Brain pericyte (primary cell): ENCODE data around the gene SLC6A3.

Source experiments
- DNase-seq: peaks from one replicate; pipeline ENCODE4 v3.0.0-alpha.2; 2012; ENCODE audit warnings: low read depth, low spot score

SLC6A3 gene

GRCh38 chr5:1409381-1410110 is 35.7 kb downstream of the SLC6A3 start:
- no peak for DNase-seq

- DNase-seq = no peak
Measured at GRCh38 chr5:1406681-1407640, 38.3 kb downstream of the SLC6A3 start.

- no peak for DNase-seq
Measured at GRCh38 chr5:1405539-1406530, 39.4 kb downstream of the SLC6A3 start.

- DNase-seq = no peak
Measured at GRCh38 chr5:1405121-1405520, 40.1 kb downstream of the SLC6A3 start.

- no peak for DNase-seq
Measured at GRCh38 chr5:1404062-1404461, 41.2 kb downstream of the SLC6A3 start.

- DNase-seq = no peak
Measured at GRCh38 chr5:1402611-1403255, 42.5 kb downstream of the SLC6A3 start.

GRCh38 chr5:1401536-1402138 is 43.6 kb downstream of the SLC6A3 start:
- no peak for DNase-seq

- no peak for DNase-seq
Measured at GRCh38 chr5:1400936-1401335, 44.3 kb downstream of the SLC6A3 start.

GRCh38 chr5:1400211-1400855 is 44.9 kb downstream of the SLC6A3 start:
- DNase-seq = no peak

GRCh38 chr5:1399737-1400136 is 45.5 kb downstream of the SLC6A3 start:
- DNase-seq = no peak

GRCh38 chr5:1396293-1396816 is 48.9 kb downstream of the SLC6A3 start:
- no peak for DNase-seq

- DNase-seq = no peak
Measured at GRCh38 chr5:1394881-1395860, 50.1 kb downstream of the SLC6A3 start.

- DNase-seq = no peak
Measured at GRCh38 chr5:1393571-1394501, 51.4 kb downstream of the SLC6A3 start.

GRCh38 chr5:1392801-1393565 is 52.3 kb downstream of the SLC6A3 start:
- no peak for DNase-seq

- DNase-seq = no peak
Measured at GRCh38 chr5:1392261-1392660, 53.0 kb downstream of the SLC6A3 start.

GRCh38 chr5:1391691-1392090 is 53.5 kb downstream of the SLC6A3 start:
- no peak for DNase-seq
